Placental epithelial cell (primary cell): ENCODE data around the gene DCAF7. TPM values are rescaled to one million over a fixed set of nuclear protein-coding genes. Genes with fewer than 3 reads are reported as not detected.

Experiments used
- small RNA-seq: library from RNA; depleted of rRNA; stranded (forward); fragments of <200 nt; gene quantifications from one replicate; pipeline ENCODE3, GENCODE V24; 2012
- total RNA-seq: library from RNA; depleted of rRNA; stranded (reverse); fragments of >200 nt; gene quantifications from 2 replicates; pipeline ENCODE4 v1.2.3, GENCODE V29; 2012

DCAF7 gene
- total RNA-seq = 22.4 and 24.7 TPM in 2 replicates

GRCh38 chr17:63549946-63550816, at the start of gene DCAF7:
Gene DCAF7 (plus strand): TSS chr17:63550477. CDS start chr17:63550678, 201 bp downstream.

GRCh38 chr17:63523253-63523855, 26.9 kb upstream of the DCAF7 start, which contains the start of gene KCNH6:
Gene KCNH6 (plus strand): TSS chr17:63523358. CDS start chr17:63523414, 56 bp downstream.

GRCh38 chr17:63600569-63601438, 50.5 kb downstream of the DCAF7 start, which contains the start of gene TACO1:
Gene TACO1 (plus strand): TSS chr17:63600895. CDS start chr17:63601084, 189 bp downstream.

GRCh38 chr17:63621684-63622573, 71.7 kb downstream of the DCAF7 start, which contains the start of gene MAP3K3:
Gene MAP3K3 (plus strand): TSS chr17:63622417. CDS start chr17:63622760, 343 bp downstream.

Small RNAs within 50 kb of the gene (small RNA-seq; reads per million reads assigned to genes)
- gene RNU6-288P = not detected

Other genes with a start within 250 kb of the DCAF7 start
- 45.1 and 48.6 TPM in 2 replicates for gene CYB561, start 104.2 kb upstream of the DCAF7 start, total RNA-seq
- gene ACE, start 73.4 kb upstream of the DCAF7 start, total RNA-seq = 0.39 and 0.54 TPM in 2 replicates
- not detected in 2 replicates for gene KCNH6, start 27.1 kb upstream of the DCAF7 start, total RNA-seq
- gene TACO1, start 50.4 kb downstream of the DCAF7 start, total RNA-seq = 16.9 and 21.6 TPM in 2 replicates
- gene MAP3K3, start 71.9 kb downstream of the DCAF7 start, total RNA-seq = 27.9 and 28.3 TPM in 2 replicates
- gene LIMD2, start 149.6 kb downstream of the DCAF7 start, total RNA-seq = 8.2 and 9.8 TPM in 2 replicates
- gene STRADA, start 191.3 kb downstream of the DCAF7 start, total RNA-seq = 21.1 and 24.3 TPM in 2 replicates
- gene CCDC47, start 223.1 kb downstream of the DCAF7 start, total RNA-seq = 35.4 and 40.4 TPM in 2 replicates
- 55.5 and 61.2 TPM in 2 replicates for gene DDX42, start 223.7 kb downstream of the DCAF7 start, total RNA-seq